H9 (cell line): ENCODE data around the gene ABCA4. TPM values are rescaled to one million over a fixed set of nuclear protein-coding genes. Genes with fewer than 3 reads are reported as not detected.

ENCODE experiments used
- DNase-seq: peaks from one replicate; pipeline ENCODE4 v3.0.0-alpha.2; 2017
- H2AFZ ChIP-seq: one replicate; pipeline ENCODE4 v1.6.1; 2013; ENCODE audit warnings: mild to moderate bottlenecking, low read length, control low read depth, moderate library complexity
- H2AK5ac ChIP-seq: 2 replicates; pipeline ENCODE4 v1.6.1; 2013; ENCODE audit warnings: low read length, control low read depth, mixed read lengths; ENCODE audit not compliant: insufficient read length
- H2BK120ac ChIP-seq: one replicate; pipeline ENCODE4 v1.6.1; 2013; ENCODE audit warnings: low read depth, mild to moderate bottlenecking, low read length, control low read depth, inconsistent platforms; ENCODE audit not compliant: poor library complexity, severe bottlenecking
- H2BK12ac ChIP-seq: 2 replicates; pipeline ENCODE4 v1.6.1; 2013; ENCODE audit warnings: low read length, control low read depth, mixed read lengths, low read depth; ENCODE audit not compliant: insufficient read length
- H2BK15ac ChIP-seq: 2 replicates; pipeline ENCODE4 v1.6.1; 2013; ENCODE audit warnings: low read depth, low read length, control low read depth
- H2BK20ac ChIP-seq: one replicate; pipeline ENCODE4 v1.6.1; 2013; ENCODE audit warnings: low read depth, mild to moderate bottlenecking, low read length, control low read depth, inconsistent platforms; ENCODE audit not compliant: poor library complexity, severe bottlenecking
- H2BK5ac ChIP-seq: 2 replicates; pipeline ENCODE4 v1.6.1; 2013; ENCODE audit warnings: low read length, control low read depth, mixed read lengths; ENCODE audit not compliant: insufficient read length
- H3K14ac ChIP-seq: 2 replicates; pipeline ENCODE4 v1.6.1; 2013; ENCODE audit warnings: low read length, control low read depth; ENCODE audit not compliant: insufficient read depth
- H3K18ac ChIP-seq: 2 replicates; pipeline ENCODE4 v1.6.1; 2013; ENCODE audit warnings: low read depth, mild to moderate bottlenecking, mixed read lengths, low read length, control low read depth; ENCODE audit not compliant: insufficient read length
- H3K23ac ChIP-seq: 2 replicates; pipeline ENCODE4 v1.6.1; 2013; ENCODE audit warnings: low read length, control low read depth, mixed read lengths, low read depth; ENCODE audit not compliant: insufficient read length
- H3K23me2 ChIP-seq: 2 replicates; pipeline ENCODE4 v1.6.1; 2013; ENCODE audit warnings: low read depth, mild to moderate bottlenecking, mixed read lengths, low read length, control low read depth; ENCODE audit not compliant: insufficient read length, poor library complexity, severe bottlenecking
- H3K27ac ChIP-seq: 2 replicates; pipeline ENCODE4 v1.5.1; 2013; ENCODE audit warnings: low read length, control low read depth, mixed read lengths, low read depth; ENCODE audit not compliant: insufficient read length
- H3K27me3 ChIP-seq: 2 replicates; pipeline ENCODE4 v1.6.1; 2013; ENCODE audit warnings: low read length, control low read depth, inconsistent platforms; ENCODE audit not compliant: insufficient read depth
- H3K4ac ChIP-seq: 2 replicates; pipeline ENCODE4 v1.6.1; 2013; ENCODE audit warnings: low read depth, mild to moderate bottlenecking, control low read depth, inconsistent platforms, low read length, moderate library complexity
- H3K4me1 ChIP-seq: 2 replicates; pipeline ENCODE4 v1.6.1; 2013; ENCODE audit warnings: low read length, control low read depth, inconsistent platforms; ENCODE audit not compliant: insufficient read depth
- H3K4me2 ChIP-seq: 2 replicates; pipeline ENCODE4 v1.6.1; 2013; ENCODE audit warnings: low read length, control low read depth, mixed read lengths; ENCODE audit not compliant: insufficient read length, insufficient read depth
- H3K56ac ChIP-seq: 2 replicates; pipeline ENCODE4 v1.6.1; 2013; ENCODE audit warnings: low read depth, mild to moderate bottlenecking, mixed read lengths, low read length, control low read depth; ENCODE audit not compliant: insufficient read length
- H3K79me1 ChIP-seq: 2 replicates; pipeline ENCODE4 v1.6.1; 2013; ENCODE audit warnings: low read depth, mild to moderate bottlenecking, moderate library complexity, low read length, control low read depth, inconsistent platforms; ENCODE audit not compliant: insufficient read depth, poor library complexity, severe bottlenecking
- H3K79me2 ChIP-seq: 2 replicates; pipeline ENCODE4 v1.6.1; 2013; ENCODE audit warnings: low read length, control low read depth, inconsistent platforms; ENCODE audit not compliant: insufficient read depth
- H3K9ac ChIP-seq: 2 replicates; pipeline ENCODE4 v1.6.1; 2013; ENCODE audit warnings: low read length, control low read depth, mixed read lengths; ENCODE audit not compliant: insufficient read length; ENCODE audit errors: extremely low read depth
- H3K9me3 ChIP-seq: one replicate; pipeline ENCODE4 v1.6.1; 2013; ENCODE audit warnings: low read depth, low read length, inconsistent platforms; ENCODE audit not compliant: control insufficient read depth
- H3T11ph ChIP-seq: one replicate; pipeline ENCODE4 v1.6.1; 2013; ENCODE audit warnings: mild to moderate bottlenecking, low read length, control low read depth, inconsistent platforms
- H4K20me1 ChIP-seq: one replicate; pipeline ENCODE4 v1.6.1; 2013; ENCODE audit not compliant: control insufficient read depth, insufficient read length, insufficient read depth
- H4K5ac ChIP-seq: 2 replicates; pipeline ENCODE4 v1.6.1; 2013; ENCODE audit warnings: low read depth, mild to moderate bottlenecking, mixed read lengths, low read length, control low read depth; ENCODE audit not compliant: insufficient read length
- H4K8ac ChIP-seq: replicated peaks from 2 replicates; pipeline ENCODE4 v1.6.1; 2013; ENCODE audit warnings: low read length, control low read depth, mixed read lengths, low read depth; ENCODE audit not compliant: insufficient read length
- H4K91ac ChIP-seq: 2 replicates; pipeline ENCODE4 v1.6.1; 2013; ENCODE audit warnings: low read depth, mild to moderate bottlenecking, moderate library complexity, mixed read lengths, low read length, control low read depth; ENCODE audit not compliant: insufficient read length
- H3K27ac Mint-ChIP-seq, 3 experiments: 2 replicates in 2 of 3; 3 replicates in 1 of 3; pipeline ENCODE4 v1.8.0; 2020 to 2021; ENCODE audit warnings: mixed read lengths in 3 of 3, mild to moderate bottlenecking in 1 of 3, moderate library complexity in 1 of 3
- H3K27me3 Mint-ChIP-seq: 2 replicates; pipeline ENCODE4 v1.8.0; 2021; ENCODE audit warnings: low read depth, mild to moderate bottlenecking, moderate library complexity, mixed read lengths
- H3K36me3 Mint-ChIP-seq, 3 experiments: 2 replicates in 2 of 3; 3 replicates in 1 of 3; pipeline ENCODE4 v1.8.0; 2020 to 2021; ENCODE audit warnings: low read depth in 3 of 3, mixed read lengths in 3 of 3; ENCODE audit not compliant: insufficient read depth in 1 of 3
- H3K4me1 Mint-ChIP-seq, 2 experiments: 2 replicates each; pipeline ENCODE4 v1.8.0; 2020; ENCODE audit warnings: mixed read lengths in 2 of 2
- H3K4me3 Mint-ChIP-seq, 2 experiments: 2 replicates in 1 of 2; 3 replicates in 1 of 2; pipeline ENCODE4 v1.8.0; 2020 to 2021; ENCODE audit warnings: mild to moderate bottlenecking in 2 of 2, mixed read lengths in 2 of 2, moderate library complexity in 1 of 2
- H3K9me3 Mint-ChIP-seq, 2 experiments: 2 replicates in 1 of 2; 3 replicates in 1 of 2; pipeline ENCODE4 v1.8.0; 2020; ENCODE audit warnings: mild to moderate bottlenecking in 2 of 2, mixed read lengths in 2 of 2, moderate library complexity in 1 of 2
- WGBS: extraction: QIAGEN DNeasy Blood & Tissue Kit; methylation state at CpG from one replicate; pipeline ENCODE4 v1.1.7; 2013; ENCODE audit warnings: missing lambda C conversion rate, low lambda C conversion rate, mixed read lengths; ENCODE audit not compliant: insufficient read length; ENCODE audit errors: extremely low coverage; 5-methylcytosine and 5-hydroxymethylcytosine counted together
- total RNA-seq: library from RNA; stranded (reverse); gene quantifications from 2 replicates; pipeline ENCODE4 v1.2.1, GENCODE V29; 2021
- TF ChIP-seq, protein P1 (sequence below): fragments of 200-600 bp; sonication (generic); conservative IDR thresholded peaks from 3 replicates; pipeline ENCODE4 v1.8.0; 2021; ENCODE audit warnings: antibody characterized with exemption, mild to moderate bottlenecking

The ABCA4 gene
- total RNA-seq, 1 experiment from 2014 or later, result not detected

DNA sequence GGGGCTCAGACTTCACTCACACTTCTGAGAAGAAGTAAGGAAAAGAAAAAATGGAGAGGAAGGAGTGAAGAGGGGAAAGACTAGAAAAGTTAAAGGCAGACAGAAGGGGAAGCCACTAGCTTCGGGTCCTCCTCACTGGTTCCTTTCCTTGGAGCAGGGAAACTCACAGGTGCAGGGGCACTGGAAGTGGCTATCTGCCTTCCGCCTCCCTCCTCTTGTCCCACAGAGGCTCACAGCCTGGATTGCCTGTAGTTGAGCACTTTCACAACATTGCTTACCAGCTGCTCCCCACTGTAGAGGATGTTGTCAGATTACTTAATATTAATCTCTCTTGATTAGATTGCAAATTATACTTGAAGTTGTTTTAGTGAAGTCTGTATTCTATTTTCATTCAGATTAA is 21.6 kb upstream of the ABCA4 start:
- Histone ChIP-seq H3K4me1 (no peaks in the 10 kb centered on the region), H2AFZ (no peak overlapping the region), H4K5ac (no peak overlapping the region), H3T11ph (no peak overlapping the region), H3K23me2 (no peaks in the 10 kb centered on the region), H4K8ac (no peak overlapping the region), H2BK15ac (no peak overlapping the region), H3K14ac (no peak overlapping the region), H3K27ac (no peak overlapping the region), H2BK20ac (no peak overlapping the region), H3K79me2 (no peaks in the 10 kb centered on the region), H3K56ac (no peak overlapping the region), H3K9me3 (no peaks in the 10 kb centered on the region), H3K27me3 (no peaks in the 10 kb centered on the region), H3K79me1 (no peaks in the 10 kb centered on the region), H2BK12ac (no peak overlapping the region), H2AK5ac (no peak overlapping the region), H3K18ac (no peak overlapping the region), H3K9ac (no peak overlapping the region), H4K91ac (no peak overlapping the region), H2BK120ac (no peak overlapping the region), H3K23ac (no peak overlapping the region), H2BK5ac (no peak overlapping the region), H3K4ac (no peak overlapping the region), H4K20me1 (no peaks in the 10 kb centered on the region), H3K4me2 (no peak overlapping the region)
- H3K27me3 Mint-ChIP-seq, result peaks cover 2% of the 10 kb centered on the region
- TF ChIP-seq, protein P1, sequence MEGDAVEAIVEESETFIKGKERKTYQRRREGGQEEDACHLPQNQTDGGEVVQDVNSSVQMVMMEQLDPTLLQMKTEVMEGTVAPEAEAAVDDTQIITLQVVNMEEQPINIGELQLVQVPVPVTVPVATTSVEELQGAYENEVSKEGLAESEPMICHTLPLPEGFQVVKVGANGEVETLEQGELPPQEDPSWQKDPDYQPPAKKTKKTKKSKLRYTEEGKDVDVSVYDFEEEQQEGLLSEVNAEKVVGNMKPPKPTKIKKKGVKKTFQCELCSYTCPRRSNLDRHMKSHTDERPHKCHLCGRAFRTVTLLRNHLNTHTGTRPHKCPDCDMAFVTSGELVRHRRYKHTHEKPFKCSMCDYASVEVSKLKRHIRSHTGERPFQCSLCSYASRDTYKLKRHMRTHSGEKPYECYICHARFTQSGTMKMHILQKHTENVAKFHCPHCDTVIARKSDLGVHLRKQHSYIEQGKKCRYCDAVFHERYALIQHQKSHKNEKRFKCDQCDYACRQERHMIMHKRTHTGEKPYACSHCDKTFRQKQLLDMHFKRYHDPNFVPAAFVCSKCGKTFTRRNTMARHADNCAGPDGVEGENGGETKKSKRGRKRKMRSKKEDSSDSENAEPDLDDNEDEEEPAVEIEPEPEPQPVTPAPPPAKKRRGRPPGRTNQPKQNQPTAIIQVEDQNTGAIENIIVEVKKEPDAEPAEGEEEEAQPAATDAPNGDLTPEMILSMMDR, result no peak
- DNase-seq, result no peak
- peaks cover 4 to 5% of the 10 kb centered on the region in 2 experiments; a peak in 2 of 5 replicates for H3K9me3 Mint-ChIP-seq
- WGBS, result no CpG with 5 or more reads among the region's 2 CpGs
- no peak overlapping the region for H3K4me3 Mint-ChIP-seq
- peaks cover 6 to 10% of the 10 kb centered on the region in 2 experiments for H3K4me1 Mint-ChIP-seq
- H3K27ac Mint-ChIP-seq, result peak overlapping the region in 1 of 3 experiments; percentile 40; a peak in 1 of 7 replicates
- H3K36me3 Mint-ChIP-seq, result no peaks in the 10 kb centered on the region
